ENCODE measurements around the gene ALOXE3. TPM values are rescaled to one million over a fixed set of nuclear protein-coding genes. Genes with fewer than 3 reads are reported as not detected.

Gene ALOXE3
- total and polyA plus RNA-seq, 2 experiments from 2014 or later: 0.10 to 0.27 TPM

DNA sequence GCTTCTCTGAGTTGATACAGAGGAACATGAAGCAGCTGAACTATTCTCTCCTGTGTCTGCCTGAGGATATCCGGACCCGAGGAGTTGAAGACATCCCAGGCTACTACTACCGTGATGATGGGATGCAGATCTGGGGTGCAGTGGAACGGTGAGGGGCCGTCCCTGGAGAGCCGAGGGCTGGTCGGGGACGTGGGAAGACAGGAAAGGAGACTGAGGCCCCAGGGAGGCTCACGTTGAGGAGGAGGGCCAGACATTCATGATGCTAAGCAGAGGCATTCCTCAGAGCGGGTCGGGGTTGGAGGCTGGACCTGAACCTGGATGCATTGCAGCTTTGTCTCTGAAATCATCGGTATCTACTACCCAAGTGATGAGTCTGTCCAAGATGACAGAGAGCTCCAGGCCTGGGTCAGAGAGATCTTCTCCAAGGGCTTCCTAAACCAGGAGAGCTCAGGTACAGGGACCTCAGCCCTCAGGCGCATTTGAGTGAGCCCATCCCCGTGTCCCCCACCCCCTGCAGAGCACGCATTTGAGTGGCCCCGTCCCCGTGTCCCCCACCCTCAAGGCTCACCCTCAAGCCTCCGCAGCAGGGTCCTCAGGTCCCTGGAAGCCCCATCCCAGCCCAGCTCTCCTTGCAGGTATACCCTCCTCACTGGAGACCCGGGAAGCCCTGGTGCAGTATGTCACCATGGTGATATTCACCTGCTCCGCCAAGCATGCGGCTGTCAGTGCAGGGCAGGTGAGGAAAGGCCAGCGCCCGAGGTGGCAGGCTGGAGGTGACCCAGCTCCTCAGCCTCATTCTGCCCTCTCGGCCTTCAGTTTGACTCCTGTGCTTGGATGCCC is 71.2 kb downstream of the ALOXE3 start:
- ATAC-seq: no peak
- H3K27ac ChIP-seq (ENCODE audit: low read depth): no peak overlapping the region
- no peaks in the 10 kb centered on the region for H3K9me3 Mint-ChIP-seq
- H2AFZ ChIP-seq: no peak overlapping the region
- no peaks in the 10 kb centered on the region for H3K27me3 ChIP-seq (ENCODE audit: insufficient read depth)
- no peaks in the 10 kb centered on the region for H3K9me2 ChIP-seq (ENCODE audit: insufficient read depth)
- TF ChIP-seq ZNF114 (CRISPR knock-in tag; IDR thresholded peaks at IDR 0.05) (no peak), STAT1 (IDR thresholded peaks at IDR 0.05; ENCODE audit: unreplicated experiment) (no peak), NANOG (IDR thresholded peaks at IDR 0.05; ENCODE audit: borderline replicate concordance) (no peak), EZH2phosphoT487 (IDR thresholded peaks at IDR 0.05; ENCODE audit: unreplicated experiment) (no peak), ZNF331 (CRISPR knock-in tag; IDR thresholded peaks at IDR 0.05; ENCODE audit: low read depth) (no peak), POLR2AphosphoS5 (IDR thresholded peaks at IDR 0.05; ENCODE audit: low read depth) (no peak), JUNB (IDR thresholded peaks at IDR 0.05; ENCODE audit: unreplicated experiment) (no peak), CREB1 (CRISPR knock-in tag; IDR thresholded peaks at IDR 0.05; ENCODE audit: low read depth) (no peak), EZH2 (IDR thresholded peaks at IDR 0.05; ENCODE audit: low read depth, unreplicated experiment) (no peak)
- TF ChIP-seq, protein P1, sequence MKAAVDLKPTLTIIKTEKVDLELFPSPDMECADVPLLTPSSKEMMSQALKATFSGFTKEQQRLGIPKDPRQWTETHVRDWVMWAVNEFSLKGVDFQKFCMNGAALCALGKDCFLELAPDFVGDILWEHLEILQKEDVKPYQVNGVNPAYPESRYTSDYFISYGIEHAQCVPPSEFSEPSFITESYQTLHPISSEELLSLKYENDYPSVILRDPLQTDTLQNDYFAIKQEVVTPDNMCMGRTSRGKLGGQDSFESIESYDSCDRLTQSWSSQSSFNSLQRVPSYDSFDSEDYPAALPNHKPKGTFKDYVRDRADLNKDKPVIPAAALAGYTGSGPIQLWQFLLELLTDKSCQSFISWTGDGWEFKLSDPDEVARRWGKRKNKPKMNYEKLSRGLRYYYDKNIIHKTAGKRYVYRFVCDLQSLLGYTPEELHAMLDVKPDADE (IDR thresholded peaks at IDR 0.05): no peak
- TF ChIP-seq, protein P2, sequence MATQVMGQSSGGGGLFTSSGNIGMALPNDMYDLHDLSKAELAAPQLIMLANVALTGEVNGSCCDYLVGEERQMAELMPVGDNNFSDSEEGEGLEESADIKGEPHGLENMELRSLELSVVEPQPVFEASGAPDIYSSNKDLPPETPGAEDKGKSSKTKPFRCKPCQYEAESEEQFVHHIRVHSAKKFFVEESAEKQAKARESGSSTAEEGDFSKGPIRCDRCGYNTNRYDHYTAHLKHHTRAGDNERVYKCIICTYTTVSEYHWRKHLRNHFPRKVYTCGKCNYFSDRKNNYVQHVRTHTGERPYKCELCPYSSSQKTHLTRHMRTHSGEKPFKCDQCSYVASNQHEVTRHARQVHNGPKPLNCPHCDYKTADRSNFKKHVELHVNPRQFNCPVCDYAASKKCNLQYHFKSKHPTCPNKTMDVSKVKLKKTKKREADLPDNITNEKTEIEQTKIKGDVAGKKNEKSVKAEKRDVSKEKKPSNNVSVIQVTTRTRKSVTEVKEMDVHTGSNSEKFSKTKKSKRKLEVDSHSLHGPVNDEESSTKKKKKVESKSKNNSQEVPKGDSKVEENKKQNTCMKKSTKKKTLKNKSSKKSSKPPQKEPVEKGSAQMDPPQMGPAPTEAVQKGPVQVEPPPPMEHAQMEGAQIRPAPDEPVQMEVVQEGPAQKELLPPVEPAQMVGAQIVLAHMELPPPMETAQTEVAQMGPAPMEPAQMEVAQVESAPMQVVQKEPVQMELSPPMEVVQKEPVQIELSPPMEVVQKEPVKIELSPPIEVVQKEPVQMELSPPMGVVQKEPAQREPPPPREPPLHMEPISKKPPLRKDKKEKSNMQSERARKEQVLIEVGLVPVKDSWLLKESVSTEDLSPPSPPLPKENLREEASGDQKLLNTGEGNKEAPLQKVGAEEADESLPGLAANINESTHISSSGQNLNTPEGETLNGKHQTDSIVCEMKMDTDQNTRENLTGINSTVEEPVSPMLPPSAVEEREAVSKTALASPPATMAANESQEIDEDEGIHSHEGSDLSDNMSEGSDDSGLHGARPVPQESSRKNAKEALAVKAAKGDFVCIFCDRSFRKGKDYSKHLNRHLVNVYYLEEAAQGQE (IDR thresholded peaks at IDR 0.05; ENCODE audit: unreplicated experiment): no peak
- TF ChIP-seq, protein P3, sequence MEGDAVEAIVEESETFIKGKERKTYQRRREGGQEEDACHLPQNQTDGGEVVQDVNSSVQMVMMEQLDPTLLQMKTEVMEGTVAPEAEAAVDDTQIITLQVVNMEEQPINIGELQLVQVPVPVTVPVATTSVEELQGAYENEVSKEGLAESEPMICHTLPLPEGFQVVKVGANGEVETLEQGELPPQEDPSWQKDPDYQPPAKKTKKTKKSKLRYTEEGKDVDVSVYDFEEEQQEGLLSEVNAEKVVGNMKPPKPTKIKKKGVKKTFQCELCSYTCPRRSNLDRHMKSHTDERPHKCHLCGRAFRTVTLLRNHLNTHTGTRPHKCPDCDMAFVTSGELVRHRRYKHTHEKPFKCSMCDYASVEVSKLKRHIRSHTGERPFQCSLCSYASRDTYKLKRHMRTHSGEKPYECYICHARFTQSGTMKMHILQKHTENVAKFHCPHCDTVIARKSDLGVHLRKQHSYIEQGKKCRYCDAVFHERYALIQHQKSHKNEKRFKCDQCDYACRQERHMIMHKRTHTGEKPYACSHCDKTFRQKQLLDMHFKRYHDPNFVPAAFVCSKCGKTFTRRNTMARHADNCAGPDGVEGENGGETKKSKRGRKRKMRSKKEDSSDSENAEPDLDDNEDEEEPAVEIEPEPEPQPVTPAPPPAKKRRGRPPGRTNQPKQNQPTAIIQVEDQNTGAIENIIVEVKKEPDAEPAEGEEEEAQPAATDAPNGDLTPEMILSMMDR (conservative IDR thresholded peaks at IDR 0.05; ENCODE audit: low read depth in 2 of 2): no peak
- TF ChIP-seq, protein P4, sequence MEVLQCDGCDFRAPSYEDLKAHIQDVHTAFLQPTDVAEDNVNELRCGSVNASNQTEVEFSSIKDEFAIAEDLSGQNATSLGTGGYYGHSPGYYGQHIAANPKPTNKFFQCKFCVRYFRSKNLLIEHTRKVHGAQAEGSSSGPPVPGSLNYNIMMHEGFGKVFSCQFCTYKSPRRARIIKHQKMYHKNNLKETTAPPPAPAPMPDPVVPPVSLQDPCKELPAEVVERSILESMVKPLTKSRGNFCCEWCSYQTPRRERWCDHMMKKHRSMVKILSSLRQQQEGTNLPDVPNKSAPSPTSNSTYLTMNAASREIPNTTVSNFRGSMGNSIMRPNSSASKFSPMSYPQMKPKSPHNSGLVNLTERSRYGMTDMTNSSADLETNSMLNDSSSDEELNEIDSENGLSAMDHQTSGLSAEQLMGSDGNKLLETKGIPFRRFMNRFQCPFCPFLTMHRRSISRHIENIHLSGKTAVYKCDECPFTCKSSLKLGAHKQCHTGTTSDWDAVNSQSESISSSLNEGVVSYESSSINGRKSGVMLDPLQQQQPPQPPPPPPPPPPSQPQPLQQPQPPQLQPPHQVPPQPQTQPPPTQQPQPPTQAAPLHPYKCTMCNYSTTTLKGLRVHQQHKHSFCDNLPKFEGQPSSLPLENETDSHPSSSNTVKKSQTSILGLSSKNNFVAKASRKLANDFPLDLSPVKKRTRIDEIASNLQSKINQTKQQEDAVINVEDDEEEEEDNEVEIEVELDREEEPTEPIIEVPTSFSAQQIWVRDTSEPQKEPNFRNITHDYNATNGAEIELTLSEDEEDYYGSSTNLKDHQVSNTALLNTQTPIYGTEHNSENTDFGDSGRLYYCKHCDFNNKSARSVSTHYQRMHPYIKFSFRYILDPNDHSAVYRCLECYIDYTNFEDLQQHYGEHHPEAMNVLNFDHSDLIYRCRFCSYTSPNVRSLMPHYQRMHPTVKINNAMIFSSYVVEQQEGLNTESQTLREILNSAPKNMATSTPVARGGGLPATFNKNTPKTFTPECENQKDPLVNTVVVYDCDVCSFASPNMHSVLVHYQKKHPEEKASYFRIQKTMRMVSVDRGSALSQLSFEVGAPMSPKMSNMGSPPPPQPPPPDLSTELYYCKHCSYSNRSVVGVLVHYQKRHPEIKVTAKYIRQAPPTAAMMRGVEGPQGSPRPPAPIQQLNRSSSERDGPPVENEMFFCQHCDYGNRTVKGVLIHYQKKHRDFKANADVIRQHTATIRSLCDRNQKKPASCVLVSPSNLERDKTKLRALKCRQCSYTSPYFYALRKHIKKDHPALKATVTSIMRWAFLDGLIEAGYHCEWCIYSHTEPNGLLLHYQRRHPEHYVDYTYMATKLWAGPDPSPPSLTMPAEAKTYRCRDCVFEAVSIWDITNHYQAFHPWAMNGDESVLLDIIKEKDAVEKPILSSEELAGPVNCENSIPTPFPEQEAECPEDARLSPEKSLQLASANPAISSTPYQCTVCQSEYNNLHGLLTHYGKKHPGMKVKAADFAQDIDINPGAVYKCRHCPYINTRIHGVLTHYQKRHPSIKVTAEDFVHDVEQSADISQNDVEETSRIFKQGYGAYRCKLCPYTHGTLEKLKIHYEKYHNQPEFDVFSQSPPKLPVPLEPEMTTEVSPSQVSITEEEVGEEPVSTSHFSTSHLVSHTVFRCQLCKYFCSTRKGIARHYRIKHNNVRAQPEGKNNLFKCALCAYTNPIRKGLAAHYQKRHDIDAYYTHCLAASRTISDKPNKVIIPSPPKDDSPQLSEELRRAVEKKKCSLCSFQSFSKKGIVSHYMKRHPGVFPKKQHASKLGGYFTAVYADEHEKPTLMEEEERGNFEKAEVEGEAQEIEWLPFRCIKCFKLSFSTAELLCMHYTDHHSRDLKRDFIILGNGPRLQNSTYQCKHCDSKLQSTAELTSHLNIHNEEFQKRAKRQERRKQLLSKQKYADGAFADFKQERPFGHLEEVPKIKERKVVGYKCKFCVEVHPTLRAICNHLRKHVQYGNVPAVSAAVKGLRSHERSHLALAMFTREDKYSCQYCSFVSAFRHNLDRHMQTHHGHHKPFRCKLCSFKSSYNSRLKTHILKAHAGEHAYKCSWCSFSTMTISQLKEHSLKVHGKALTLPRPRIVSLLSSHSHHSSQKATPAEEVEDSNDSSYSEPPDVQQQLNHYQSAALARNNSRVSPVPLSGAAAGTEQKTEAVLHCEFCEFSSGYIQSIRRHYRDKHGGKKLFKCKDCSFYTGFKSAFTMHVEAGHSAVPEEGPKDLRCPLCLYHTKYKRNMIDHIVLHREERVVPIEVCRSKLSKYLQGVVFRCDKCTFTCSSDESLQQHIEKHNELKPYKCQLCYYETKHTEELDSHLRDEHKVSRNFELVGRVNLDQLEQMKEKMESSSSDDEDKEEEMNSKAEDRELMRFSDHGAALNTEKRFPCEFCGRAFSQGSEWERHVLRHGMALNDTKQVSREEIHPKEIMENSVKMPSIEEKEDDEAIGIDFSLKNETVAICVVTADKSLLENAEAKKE (CRISPR knock-in tag; IDR thresholded peaks at IDR 0.05): no peak
- H3F3A ChIP-seq (replicated peaks; ENCODE audit: low read depth): no peaks in the 10 kb centered on the region
- no peaks in the 10 kb centered on the region for H3K79me2 ChIP-seq (replicated peaks; ENCODE audit: insufficient read depth)
- no peaks in the 10 kb centered on the region for H3K4me1 ChIP-seq (ENCODE audit: insufficient read depth)
- no peak overlapping the region for H3K4me3 Mint-ChIP-seq
- peaks cover 2% of the 10 kb centered on the region; the same call in 2 of the 3 replicates for H3K4me1 Mint-ChIP-seq
- no peaks in the 10 kb centered on the region for H3K36me3 ChIP-seq (ENCODE audit: insufficient read depth)
- no peak overlapping the region for H3K4me2 ChIP-seq
- H4K20me1 ChIP-seq (replicated peaks; ENCODE audit: insufficient read depth): no peaks in the 10 kb centered on the region
- no peak overlapping the region for H3K27ac Mint-ChIP-seq
- no peaks in the 10 kb centered on the region for H3K36me3 Mint-ChIP-seq (ENCODE audit: low read depth)
- no peak overlapping the region for H3K4me3 ChIP-seq
- no peak for DNase-seq (ENCODE audit: low spot score)
- H3K27me3 Mint-ChIP-seq (ENCODE audit: insufficient read depth, low read depth, poor library complexity): peaks cover 2% of the 10 kb centered on the region

All from GM23338 (cell line).